ENCODE results near the gene PSMB10.
"Not testable (repeated sequence)": the region's sequence is repeated elsewhere in the genome, so short reads cannot be mapped to it uniquely, and the experiment has no call there.

PSMB10 gene

DNA sequence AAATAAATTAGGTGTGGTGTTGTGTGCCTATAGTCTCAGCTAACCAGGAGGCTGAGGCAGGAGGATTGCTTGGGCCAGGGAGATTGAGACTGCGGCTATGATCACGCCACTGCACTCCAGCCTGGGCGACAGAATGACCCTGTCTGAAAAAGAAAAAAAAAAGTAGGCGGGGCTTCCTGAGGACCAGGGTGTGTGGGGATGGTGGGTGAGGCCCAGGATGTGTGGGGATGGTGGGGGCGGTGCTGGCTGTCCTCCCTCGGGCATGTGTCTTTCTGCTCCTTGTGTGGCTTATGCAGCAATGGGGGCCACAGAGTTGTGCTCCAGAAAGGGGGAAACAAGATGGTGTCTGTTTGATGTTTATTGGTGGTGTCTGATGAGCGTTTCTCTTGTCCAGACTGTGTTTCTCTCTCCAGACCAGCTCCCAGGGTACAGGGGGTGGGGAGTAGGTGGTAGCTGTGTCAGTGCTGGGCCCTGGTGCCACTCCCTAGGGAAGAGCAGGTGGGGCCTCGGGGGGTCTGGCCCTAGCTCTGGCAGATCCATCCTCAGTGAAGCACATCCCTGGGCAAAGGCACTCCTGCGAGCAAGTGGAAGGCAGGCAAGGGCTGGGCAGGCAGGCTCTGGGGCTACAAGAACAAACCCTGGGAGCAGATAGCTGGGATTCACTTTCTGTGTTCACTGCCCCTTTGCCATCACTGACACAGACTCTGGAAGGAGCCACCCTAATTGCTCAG is 5.0 kb upstream of the PSMB10 start:
- DNase-seq, result no peak

GRCh38 chr16:67940446-67941089 is 3.9 kb upstream of the PSMB10 start:
- DNase-seq, result no peak

DNA sequence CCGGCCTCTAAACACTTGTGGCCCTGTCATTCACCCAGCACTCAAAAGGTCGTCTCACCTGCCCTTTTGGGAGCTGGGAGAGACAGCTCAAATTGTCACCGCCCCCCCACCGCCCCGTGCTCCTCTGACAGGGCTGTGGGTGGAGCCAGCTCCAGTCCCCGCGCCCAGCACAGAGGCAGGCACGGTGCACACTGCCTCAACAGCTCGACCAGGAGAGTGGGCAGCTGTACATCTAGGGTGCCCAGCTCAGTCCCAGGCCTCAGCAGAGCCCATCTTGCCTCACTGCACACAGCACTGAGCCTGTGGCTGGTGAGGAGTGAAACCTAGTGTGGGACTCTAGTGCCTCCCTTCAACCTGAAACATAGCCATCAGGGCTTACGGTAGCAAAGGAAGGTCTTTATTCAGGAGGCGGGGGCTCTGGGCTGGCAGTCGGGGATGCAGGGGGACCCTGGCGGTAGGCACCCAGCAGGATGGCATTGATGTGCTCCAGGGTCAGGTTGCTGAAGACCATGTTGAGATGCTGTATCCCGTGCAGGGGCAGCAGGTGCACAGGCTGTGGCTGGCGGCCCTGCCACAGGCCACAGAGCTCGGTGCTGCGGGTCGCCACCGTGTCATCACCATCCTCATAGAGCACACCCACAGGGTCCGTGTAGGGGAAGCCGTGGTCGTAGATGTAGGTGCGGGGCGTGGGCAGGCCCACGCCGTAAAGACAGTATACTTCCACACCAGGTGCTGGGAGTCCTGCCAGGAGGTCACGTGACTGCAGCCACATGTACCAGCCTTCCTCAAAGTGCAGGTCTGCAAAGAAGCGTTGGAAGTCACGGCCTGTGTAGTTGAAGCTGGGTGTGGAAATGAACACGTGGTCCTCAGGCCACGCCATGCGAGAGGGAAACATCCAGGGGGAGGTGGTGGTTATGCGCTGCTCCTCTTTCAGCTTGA is 3.1 kb upstream of the PSMB10 start:
- DNase-seq, result no peak

DNA sequence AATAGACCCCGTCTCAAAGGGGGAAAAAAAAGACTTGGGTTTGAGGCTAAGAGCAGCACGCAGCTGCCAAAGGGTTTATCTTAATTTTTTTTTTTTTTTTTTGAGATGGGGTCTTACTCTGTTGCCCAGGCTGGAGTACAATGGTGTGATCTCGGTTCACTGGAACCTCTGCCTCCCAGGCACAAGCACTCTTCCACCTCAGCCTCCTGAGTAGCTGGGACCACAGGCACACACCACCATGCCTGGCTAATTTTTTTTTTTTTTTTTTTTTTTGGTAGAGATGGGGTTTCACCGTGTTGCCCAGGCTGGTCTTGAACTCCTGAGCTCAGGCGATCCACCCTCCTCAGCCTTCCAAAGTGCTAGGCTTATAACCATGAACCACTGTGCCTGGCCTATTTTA is 1.1 kb upstream of the PSMB10 start:
- DNase-seq, result not testable (repeated sequence)

GRCh38 chr16:67936880-67937605 is 393 bp upstream of the PSMB10 start:
- no peak for DNase-seq

- DNase-seq, result peak; percentile 82 to 93 (median 90)
These were observed 1.1 kb downstream of the PSMB10 start for GRCh38 chr16:67935402-67936123.

DNA sequence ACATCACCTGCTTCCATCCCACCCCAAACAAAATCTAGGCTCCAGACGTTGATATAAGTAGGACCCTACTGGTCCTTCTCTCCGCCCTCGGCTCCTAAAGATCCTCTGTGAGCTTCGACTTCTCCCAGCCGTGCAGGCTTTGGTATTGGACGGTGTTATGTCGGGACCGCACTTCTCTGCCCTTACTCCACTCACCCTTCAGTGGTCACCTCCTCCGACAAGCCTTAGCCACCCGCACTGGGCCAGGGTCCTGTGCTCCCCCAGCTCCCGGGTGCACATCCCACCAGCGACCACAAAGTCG is 1.6 kb downstream of the PSMB10 start:
- no peak for DNase-seq

DNA sequence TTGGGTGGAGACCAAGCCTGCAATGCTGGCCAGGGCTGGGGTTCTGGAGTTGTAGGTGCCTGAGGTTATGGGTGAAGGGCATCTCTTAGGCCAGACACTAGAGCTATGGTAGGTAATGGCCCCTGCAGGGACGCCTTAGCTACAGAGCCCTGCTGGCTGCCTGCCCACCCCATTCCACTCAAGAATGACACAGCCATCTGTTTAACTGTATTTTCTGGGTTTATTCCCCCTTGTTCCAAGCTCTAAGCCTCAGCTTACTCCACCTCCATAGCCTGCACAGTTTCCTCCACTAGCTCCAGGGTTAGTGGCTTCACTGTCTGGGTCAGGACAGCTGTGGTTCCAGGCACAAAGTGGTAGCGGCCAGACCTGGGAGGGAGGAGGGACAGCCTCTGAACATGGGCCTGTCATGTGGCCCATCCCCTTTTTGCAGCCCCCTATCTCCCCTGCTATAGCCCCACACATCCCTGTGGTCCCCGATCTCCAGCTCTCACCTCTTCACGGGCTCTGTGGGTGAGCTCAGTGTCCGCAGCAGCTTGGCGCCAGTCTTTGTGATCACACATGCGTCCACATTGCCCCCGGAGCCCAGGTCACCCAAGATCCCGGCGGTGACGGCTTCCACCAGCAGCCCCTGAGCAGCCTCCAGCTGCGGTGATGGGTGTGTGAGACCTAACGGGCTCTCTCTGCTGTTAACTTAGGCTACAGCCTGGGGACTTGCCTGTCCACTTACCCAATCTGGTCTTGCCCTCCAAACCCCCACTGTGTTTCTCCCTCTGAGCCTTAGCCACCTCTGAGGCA is 2.1 kb downstream of the PSMB10 start:
- no peak for DNase-seq

DNA sequence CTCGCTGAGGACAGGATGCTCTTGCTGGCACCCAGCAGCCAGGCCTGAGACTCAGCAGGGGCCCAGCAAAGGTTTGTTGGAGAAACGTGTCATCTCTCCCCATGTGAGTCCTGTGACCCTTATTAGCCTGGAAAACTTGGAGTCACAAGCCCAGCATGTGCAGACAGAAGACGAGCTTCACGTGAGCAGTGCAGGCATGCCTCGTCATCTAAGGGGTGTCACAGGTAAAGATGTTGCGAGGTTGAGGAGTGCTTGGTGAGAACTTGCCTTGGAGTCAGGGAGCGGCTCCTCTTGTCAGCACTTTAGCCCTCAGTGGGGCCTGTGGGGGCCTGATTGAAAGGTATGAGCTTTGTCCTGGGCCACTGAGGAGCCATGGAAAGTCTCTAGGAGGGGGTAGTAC is 2.8 kb downstream of the PSMB10 start:
- DNase-seq, result no peak

- DNase-seq, result no peak
These were observed 4.2 kb downstream of the PSMB10 start for GRCh38 chr16:67932462-67932840.

- DNase-seq, result no peak
These were observed 4.8 kb downstream of the PSMB10 start, which contains the start of gene CTRL for GRCh38 chr16:67931712-67932461. Gene CTRL, minus strand, starts transcription at chr16:67931862. Its CDS starts 10 bp downstream, at chr16:67931852.

GRCh38 chr16:67930678-67931211 is 5.9 kb downstream of the PSMB10 start:
- no peak for DNase-seq

- DNase-seq, result no peak
These were observed 6.5 kb downstream of the PSMB10 start for GRCh38 chr16:67930191-67930590.

DNA sequence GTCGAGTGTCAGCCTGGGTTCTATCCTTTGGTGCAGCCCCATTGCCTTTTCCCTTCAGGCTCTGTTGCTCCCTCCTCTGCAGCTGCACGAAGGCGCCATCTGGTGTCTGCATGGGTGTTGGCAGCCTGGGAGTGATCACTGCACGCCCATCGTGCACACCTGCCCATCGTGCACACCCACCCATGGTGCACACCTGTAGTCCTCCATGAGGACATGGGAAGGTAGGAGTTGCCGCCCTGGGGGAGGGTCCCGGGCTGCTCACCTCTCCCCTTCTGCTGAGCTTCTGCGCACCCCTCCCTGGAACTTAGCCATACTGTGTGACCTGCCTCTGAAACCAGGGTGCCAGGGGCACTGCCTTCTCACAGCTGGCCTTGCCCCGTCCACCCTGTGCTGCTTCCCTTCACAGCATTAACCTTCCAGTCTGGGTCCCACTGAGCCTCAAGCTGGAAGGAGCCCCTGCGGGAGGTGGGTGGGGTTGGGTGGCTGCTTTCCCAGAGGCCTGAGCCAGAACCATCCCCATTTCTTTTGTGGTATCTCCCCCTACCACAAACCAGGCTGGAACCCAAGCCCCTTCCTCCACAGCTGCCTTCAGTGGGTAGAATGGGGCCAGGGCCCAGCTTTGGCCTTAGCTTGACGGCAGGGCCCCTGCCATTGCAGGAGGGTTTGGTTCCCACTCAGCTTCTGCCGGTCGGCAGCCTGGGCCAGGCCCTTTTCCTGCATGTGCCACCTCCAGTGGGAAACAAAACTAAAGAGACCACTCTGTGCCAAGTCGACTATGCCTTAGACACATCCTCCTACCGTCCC is 7.9 kb downstream of the PSMB10 start:
- peak; percentile 52 to 60 (median 56) for DNase-seq

GRCh38 chr16:67928147-67928546 is 8.5 kb downstream of the PSMB10 start:
- DNase-seq, result no peak

GRCh38 chr16:67927131-67927941 is 9.3 kb downstream of the PSMB10 start:
- no peak for DNase-seq

DNA sequence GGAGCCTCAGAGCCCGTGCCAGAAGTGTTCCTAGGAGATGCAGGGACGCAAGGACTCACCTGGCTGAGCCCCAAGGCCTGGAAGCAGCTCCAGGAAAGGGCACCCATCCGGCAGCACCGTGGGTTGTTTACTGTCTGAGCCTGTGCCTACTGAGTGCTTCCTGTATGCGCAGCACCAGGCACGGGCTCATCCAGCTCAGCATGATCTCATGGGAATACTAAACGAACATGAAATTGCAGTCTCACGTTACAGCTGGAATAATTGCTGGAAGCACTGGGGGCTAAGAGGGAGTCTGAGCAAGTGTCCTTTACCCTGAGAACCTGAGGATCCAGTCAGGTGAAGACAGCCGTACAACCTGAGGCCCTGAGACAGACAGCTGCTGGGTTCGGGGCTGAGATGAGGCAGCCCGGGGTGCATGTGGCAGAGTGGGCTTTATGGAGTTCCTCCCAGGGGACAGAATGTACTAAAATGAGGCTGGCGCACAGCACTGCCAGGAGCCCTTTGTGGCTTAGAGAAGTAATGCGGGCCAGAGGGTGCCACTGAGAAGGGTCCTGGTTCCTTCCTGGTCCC is 10.4 kb downstream of the PSMB10 start:
- DNase-seq, result no peak

All from activated CD4-positive, CD25-positive, alpha-beta regulatory T cell (primary cell).